Ectodermal cell (in vitro differentiated cells): Measurements from ENCODE around the gene HCN3.
A peak's percentile ranks its signal among the peaks of the same experiment; 100 is the strongest.

ENCODE experiments used
- H3K27ac ChIP-seq: 2 replicates; pipeline ENCODE4 v1.7.0; 2013; ENCODE audit warnings: mild to moderate bottlenecking, low read depth, low read length; ENCODE audit not compliant: insufficient read depth, poor library complexity, severe bottlenecking
- H3K27me3 ChIP-seq: 2 replicates; pipeline ENCODE4 v1.7.0; 2013; ENCODE audit warnings: mild to moderate bottlenecking, low read length; ENCODE audit not compliant: insufficient read depth, control insufficient read depth, poor library complexity, severe bottlenecking
- H3K36me3 ChIP-seq: one replicate; pipeline ENCODE4 v1.7.0; 2013; ENCODE audit warnings: low read length; ENCODE audit not compliant: control insufficient read depth, insufficient read depth
- H3K4me1 ChIP-seq: one replicate; pipeline ENCODE4 v1.7.0; 2013; ENCODE audit warnings: low read length; ENCODE audit not compliant: control insufficient read depth, insufficient read depth
- H3K4me3 ChIP-seq: 2 replicates; pipeline ENCODE4 v1.7.0; 2013; ENCODE audit warnings: low read depth, low read length, control low read depth; ENCODE audit not compliant: insufficient read depth
- H3K9me3 ChIP-seq: 2 replicates; pipeline ENCODE4 v1.7.0; 2013; ENCODE audit warnings: mild to moderate bottlenecking, low read length, moderate library complexity; ENCODE audit not compliant: control insufficient read depth
- WGBS, 2 experiments: methylation state at CpG; one replicate each; pipeline ENCODE4 v1.1.7; 2013; ENCODE audit warnings: missing lambda C conversion rate in 2 of 2; 5-methylcytosine and 5-hydroxymethylcytosine counted together

HCN3 gene

DNA sequence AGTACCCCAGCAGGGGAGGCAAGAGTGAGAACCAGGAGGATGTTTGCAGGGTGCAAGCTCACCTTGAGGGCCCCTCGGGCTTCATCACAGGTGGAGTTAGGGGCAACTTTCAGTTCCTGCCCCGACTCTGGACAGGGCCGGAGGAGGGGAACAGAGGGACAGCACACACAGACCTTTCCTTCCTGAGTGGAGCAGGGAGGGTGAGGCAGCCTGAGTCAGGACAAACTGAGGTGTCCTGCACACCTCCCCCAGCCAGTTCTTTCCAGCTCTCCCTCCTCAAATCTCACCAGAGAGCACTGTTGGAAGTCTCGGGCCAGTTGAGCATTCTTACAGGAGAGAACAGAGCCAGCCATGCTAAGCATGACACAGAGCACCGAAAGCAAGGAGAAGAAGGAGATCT is 23.5 kb upstream of the HCN3 start:
- H3K4me3 ChIP-seq = peak overlapping the region; percentile 72
- peaks cover 4% of the 10 kb centered on the region for H3K36me3 ChIP-seq
- H3K4me1 ChIP-seq = peaks cover 23% of the 10 kb centered on the region
- 90 to 92% methylated on average over 5 of the region's 5 CpGs for WGBS, 2 experiments
- H3K27ac ChIP-seq = no peak overlapping the region
- H3K9me3 ChIP-seq = no peaks in the 10 kb centered on the region
- H3K27me3 ChIP-seq = no peaks in the 10 kb centered on the region

DNA sequence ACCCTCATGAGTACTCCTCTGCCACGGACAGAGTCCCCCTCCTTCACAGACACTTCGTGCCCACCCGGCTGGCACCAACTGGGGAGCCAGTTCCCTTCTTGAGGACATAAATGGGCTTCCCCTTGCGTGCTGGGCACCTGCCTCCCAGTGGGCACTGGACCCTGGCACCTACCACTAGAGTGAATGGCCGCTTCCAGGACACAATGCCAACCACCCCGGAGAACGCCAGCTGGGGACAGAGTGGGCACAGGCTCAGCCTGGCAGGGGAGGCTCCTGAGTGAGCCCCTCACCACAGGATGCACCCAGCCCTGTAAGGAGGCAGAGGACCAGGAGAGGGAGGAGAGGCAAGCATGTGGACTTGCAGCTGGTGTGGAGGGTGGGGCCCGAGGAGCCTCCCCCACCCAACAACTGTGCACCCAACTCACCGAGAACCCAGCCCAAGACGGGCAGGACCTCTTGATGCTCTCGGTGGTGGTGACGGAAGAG is 23.0 kb upstream of the HCN3 start:
- Histone ChIP-seq H3K27me3 (no peaks in the 10 kb centered on the region), H3K27ac (no peak overlapping the region), H3K9me3 (no peaks in the 10 kb centered on the region), H3K36me3 (peaks cover 4% of the 10 kb centered on the region), H3K4me1 (peaks cover 23% of the 10 kb centered on the region), H3K4me3 (peak overlapping the region; percentile 72)
- WGBS, 2 experiments = 80 to 83% methylated on average over 12 of the region's 12 CpGs

DNA sequence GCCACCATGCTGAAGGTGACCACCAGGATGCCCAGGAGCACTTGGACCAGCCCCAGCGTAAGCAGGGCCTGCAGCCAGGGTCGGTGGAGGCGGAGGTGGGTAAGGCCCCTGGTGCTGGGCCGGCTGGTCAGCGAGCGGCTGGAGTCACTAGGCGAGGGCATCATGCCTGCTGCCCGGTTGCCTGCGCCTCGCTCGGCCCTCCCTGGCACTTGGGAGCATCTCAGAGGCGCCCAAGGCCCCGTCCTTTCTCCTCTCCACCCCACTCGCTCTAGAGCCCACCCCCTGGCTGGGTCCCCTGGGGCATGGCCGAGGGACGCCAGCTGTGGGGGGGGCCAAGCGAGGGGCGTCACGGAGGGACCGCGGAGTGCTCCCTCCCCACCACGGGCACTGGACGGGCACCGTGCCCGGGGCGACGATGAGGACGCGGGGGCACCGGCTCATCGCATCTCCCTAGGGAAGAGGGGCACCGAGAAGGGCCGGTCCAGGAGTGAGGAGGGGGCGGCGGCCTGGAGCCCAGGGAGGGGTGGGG is 22.5 kb upstream of the HCN3 start:
- WGBS, 2 experiments = 13 to 14% methylated on average over 35 of the region's 35 CpGs
- Histone ChIP-seq H3K27ac (no peak overlapping the region), H3K4me1 (peaks cover 23% of the 10 kb centered on the region)

DNA sequence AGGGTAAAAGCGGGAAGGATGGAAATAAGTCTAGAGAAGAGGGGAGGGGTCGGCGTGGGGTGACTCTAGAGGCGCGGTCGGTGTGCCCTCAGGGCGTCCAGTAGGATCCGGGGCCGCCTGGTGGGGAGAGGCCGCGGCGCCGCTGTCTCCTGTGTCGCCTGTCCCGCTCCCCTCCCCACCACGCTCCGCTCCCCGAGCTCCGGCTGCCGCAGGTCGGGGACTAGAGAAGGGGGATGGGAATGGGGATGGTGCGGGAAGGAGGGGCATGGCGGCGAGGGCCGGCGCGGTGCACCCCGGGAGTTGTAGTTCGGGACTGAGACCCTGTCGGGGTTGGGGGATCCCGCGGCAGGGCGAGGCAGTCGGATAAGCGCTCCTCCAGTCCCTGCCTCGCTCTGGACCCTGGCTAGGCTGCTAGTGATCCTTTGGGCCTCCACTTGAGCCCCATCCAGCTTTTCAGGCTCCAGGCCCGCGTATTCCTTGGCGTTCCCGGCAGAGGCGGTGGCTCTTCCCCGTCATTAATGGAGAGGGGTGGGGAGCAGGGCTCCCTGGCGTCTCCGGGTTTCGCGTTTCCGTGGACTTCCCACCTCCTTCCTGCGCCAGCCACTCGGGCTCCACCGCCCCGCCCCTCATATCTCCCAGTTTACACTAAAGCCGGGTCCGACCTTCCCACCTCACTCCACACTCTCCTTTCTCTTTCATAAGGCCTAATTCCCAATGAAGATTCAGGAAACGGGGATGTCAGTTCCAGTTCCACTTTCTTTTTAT is 21.8 kb upstream of the HCN3 start, which contains the start of gene ENTREP3:
TSS of gene ENTREP3 (minus strand) at position 241 of the 765 bp plus-strand sequence. CDS start 606 bp downstream, outside the sequence.
- WGBS, 2 experiments = 4% methylated on average over 54 of the region's 54 CpGs
- no peaks in the 10 kb centered on the region for H3K27me3 ChIP-seq
- H3K27ac ChIP-seq = no peak within 1 kb of the TSS

More for the DNA sequence above, 22.5 kb upstream of the HCN3 start:
- Histone ChIP-seq H3K36me3 (peaks cover 9% of the 10 kb centered on the region), H3K4me3 (peak overlapping the region; percentile 72), H3K27me3 (no peaks in the 10 kb centered on the region), H3K9me3 (no peaks in the 10 kb centered on the region)

DNA sequence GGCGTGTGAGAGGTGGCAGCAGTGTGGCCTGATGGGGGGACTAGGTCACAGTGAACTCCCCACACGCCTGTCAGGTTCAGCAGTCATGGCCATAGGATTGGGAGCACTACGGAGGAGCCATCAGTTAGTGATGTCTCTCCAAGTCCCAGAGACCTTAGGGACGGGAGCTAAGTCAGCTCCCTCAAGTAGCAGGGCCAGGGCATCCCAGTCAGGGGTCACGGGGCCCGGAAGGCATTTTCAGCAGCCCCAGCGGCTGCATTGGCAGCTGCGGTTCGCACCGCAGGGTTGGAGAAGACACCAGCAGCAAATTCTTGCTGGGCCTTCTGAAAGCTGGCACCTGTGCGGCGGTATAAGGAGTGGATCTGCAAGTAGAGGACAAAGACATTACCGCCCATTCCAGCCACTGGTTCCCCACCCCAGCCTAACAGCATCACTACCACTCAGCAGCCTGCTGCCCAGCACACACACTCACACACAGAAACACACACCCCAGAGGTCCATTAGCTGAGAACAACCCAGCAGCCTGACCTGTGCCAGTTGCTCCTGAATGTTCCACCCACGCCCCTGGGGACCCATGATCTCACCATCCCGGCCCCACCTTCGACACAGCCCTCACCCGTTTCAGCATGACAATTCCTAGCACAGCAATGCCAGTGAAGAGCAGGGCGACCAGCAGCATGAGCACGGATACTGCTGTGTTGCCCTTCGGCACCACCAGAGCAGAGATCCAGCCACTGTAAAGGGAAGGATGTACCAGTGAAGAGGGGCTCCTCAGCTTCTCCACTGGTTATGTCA is 21.0 kb upstream of the HCN3 start:
- Histone ChIP-seq H3K4me1 (peaks cover 23% of the 10 kb centered on the region), H3K36me3 (peaks cover 9% of the 10 kb centered on the region), H3K4me3 (peak overlapping the region; percentile 72), H3K27me3 (no peaks in the 10 kb centered on the region), H3K9me3 (no peaks in the 10 kb centered on the region), H3K27ac (no peak overlapping the region)
- 89 to 90% methylated on average over 20 of the region's 20 CpGs for WGBS, 2 experiments

More for the DNA sequence above, 21.8 kb upstream of the HCN3 start, which contains the start of gene ENTREP3:
- H3K9me3 ChIP-seq = no peaks in the 10 kb centered on the region
- H3K36me3 ChIP-seq = peaks cover 9% of the 10 kb centered on the region
- peaks cover 23% of the 10 kb centered on the region for H3K4me1 ChIP-seq
- peak within 1 kb of the TSS; percentile 72 for H3K4me3 ChIP-seq

DNA sequence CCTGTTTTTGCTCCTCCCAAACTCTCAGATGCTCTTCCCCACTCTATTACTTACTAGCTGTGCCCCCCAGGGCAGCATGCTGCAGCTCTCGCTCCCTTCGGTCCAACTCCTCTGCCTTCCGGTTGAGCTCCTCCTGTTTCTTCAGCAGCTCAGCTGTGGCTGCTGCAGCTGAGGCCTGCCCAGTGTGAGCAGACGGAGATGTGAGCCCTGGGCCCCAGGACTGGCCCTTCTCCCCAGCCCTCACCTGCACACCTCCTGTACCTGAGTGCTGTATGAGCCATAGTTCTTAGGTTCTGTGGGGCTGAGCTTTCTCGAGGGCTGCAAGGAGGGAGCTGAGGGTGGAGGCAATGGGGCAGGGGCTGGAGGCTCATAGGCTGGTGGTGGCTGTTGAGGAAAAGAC is 17.0 kb upstream of the HCN3 start:
- 93 to 94% methylated on average over 5 of the region's 5 CpGs for WGBS, 2 experiments

DNA sequence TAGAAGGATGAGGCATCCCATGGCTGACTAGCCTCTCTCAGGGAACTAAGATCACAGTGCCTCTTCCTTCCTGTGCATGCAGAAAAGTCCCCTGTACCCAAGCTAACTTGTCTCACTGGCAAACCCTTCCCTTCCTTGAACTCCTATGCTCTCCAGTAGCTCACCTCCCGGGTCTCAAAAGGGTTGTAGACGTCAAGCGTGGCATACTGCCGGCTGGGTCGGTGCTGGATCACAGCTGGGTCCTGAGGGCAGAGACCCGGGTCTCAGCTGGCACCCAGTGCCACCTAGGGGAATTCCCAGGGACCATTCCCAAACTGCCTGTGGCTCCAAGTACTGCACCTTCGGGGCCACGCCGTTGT is 15.8 kb upstream of the HCN3 start:
- Histone ChIP-seq H3K4me1 (peaks cover 3% of the 10 kb centered on the region), H3K9me3 (no peaks in the 10 kb centered on the region), H3K4me3 (peak overlapping the region; percentile 88), H3K27ac (peak overlapping the region; percentile 47), H3K36me3 (peaks cover 36% of the 10 kb centered on the region), H3K27me3 (no peaks in the 10 kb centered on the region)
- WGBS, 2 experiments = 3 to 4% methylated on average over 9 of the region's 9 CpGs

More for the DNA sequence above, 17.0 kb upstream of the HCN3 start:
- Histone ChIP-seq H3K27ac (no peak overlapping the region), H3K36me3 (peaks cover 25% of the 10 kb centered on the region), H3K4me1 (peaks cover 9% of the 10 kb centered on the region), H3K27me3 (no peaks in the 10 kb centered on the region), H3K4me3 (no peak overlapping the region), H3K9me3 (no peaks in the 10 kb centered on the region)

DNA sequence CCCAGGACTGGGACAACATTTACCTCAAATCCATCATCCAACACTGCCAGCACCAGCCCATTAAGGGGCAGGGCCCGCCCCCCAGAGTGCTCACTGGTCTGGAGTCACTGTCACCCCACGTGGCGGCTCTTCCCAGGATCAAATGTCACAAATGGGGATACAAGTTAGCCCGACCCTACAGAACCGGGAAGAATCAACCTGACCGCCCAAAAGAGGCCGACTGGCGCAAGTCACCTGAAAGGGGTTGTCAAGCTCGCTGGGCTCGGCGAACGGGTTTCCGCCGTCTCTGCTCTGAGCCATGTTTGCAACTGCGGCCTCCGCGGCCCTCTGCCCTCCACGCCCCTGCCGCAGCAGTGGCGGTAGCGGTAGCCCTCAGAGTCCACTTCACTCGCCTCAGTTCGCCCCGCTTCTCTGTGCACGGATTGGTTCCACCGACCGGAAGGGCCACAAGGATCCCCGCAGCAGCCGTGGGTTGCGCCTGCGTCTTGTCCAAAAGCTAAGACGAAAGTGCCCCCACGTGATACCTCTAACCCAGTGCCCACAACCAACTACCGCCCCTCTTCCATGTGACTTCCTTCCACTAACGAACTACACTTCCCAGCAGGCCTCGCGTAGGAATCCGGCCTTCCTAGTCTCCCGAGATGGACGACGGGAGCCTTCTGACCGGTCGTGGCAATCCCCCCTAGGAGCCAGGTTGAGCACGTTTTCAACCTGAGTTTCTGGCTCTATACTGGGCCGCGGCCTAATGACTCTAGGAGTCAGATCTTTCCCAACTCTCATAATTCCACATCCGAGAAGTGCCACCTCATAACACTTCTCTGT is 15.2 kb upstream of the HCN3 start, which contains the start of gene SCAMP3:
TSS of gene SCAMP3 (minus strand) at position 509 of the 822 bp plus-strand sequence. CDS start at position 300, 209 bp downstream.
- peaks cover 3% of the 10 kb centered on the region for H3K4me1 ChIP-seq
- peak within 1 kb of the TSS; percentile 88 for H3K4me3 ChIP-seq
- no peaks in the 10 kb centered on the region for H3K9me3 ChIP-seq
- WGBS, 2 experiments = 2% methylated on average over 47 of the region's 47 CpGs
- no peaks in the 10 kb centered on the region for H3K27me3 ChIP-seq
- H3K27ac ChIP-seq = peak within 1 kb of the TSS; percentile 47
- peaks cover 42% of the 10 kb centered on the region for H3K36me3 ChIP-seq

DNA sequence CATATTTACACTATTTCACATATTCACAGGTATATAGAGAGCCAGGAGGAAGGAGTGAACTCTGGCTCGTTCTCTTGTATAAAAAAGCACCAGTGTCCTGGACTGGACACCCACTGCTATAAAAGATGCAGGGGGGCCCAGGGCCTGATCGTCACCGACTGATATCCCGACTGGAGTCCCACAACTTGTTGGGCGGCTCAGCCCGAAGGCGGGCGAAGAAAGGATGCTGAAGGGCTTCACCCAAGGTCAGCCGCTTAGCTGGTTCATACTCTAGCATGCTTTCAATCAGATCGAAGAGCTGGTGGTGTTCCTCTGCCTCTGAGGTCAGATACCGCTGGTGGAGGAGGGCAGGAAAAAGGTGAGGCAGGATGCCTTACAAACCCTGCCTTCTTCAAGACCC is 14.2 kb upstream of the HCN3 start:
- no peaks in the 10 kb centered on the region for H3K27me3 ChIP-seq
- H3K36me3 ChIP-seq = peaks cover 48% of the 10 kb centered on the region
- WGBS, 2 experiments = 95 to 97% methylated on average over 11 of the region's 11 CpGs
- H3K27ac ChIP-seq = no peak overlapping the region
- no peaks in the 10 kb centered on the region for H3K9me3 ChIP-seq
- peaks cover 3% of the 10 kb centered on the region for H3K4me1 ChIP-seq
- no peak overlapping the region for H3K4me3 ChIP-seq
